HEK293T (cell line): ENCODE results near the gene KCNMB3.

Source experiments
- BHLHE40 ChIP-seq: fragments of 450-650 bp; IDR thresholded peaks from 2 replicates; pipeline ENCODE4 v1.6.1; 2016; ENCODE audit warnings: mild to moderate bottlenecking, moderate library complexity, borderline replicate concordance
- ELF4 ChIP-seq: fragments of 450-650 bp; IDR thresholded peaks from 2 replicates; pipeline ENCODE4 v1.6.1; 2017; ENCODE audit warnings: antibody characterized with exemption
- FOXK2 ChIP-seq: fragments of 450-650 bp; IDR thresholded peaks from 2 replicates; pipeline ENCODE4 v1.6.1; 2016; ENCODE audit warnings: mild to moderate bottlenecking
- L3MBTL2 ChIP-seq: fragments of 450-650 bp; conservative IDR thresholded peaks from 2 replicates; pipeline ENCODE4 v1.6.1; 2016; ENCODE audit warnings: mild to moderate bottlenecking
- PKNOX1 ChIP-seq: fragments of 450-650 bp; IDR thresholded peaks from 2 replicates; pipeline ENCODE4 v1.6.1; 2016
- SP1 ChIP-seq: fragments of 450-650 bp; IDR thresholded peaks from 2 replicates; pipeline ENCODE4 v1.6.1; 2017
- SUZ12 ChIP-seq: fragments of 450-650 bp; IDR thresholded peaks from 2 replicates; pipeline ENCODE4 v1.6.1; 2016; ENCODE audit warnings: mild to moderate bottlenecking

GRCh38 chr3:179266701-179267211 lies 15.8 kb upstream of the KCNMB3 start:
- no peak for TF ChIP-seq L3MBTL2
- no peak for TF ChIP-seq ELF4
- no peak for TF ChIP-seq FOXK2
- no peak for TF ChIP-seq SUZ12
- TF ChIP-seq PKNOX1, result no peak
- no peak for TF ChIP-seq BHLHE40
- no peak for TF ChIP-seq SP1
